Peyer's patch (tissue), 4 donors: ENCODE data around the gene CENPO. TPM values are rescaled to one million over a fixed set of nuclear protein-coding genes. Genes with fewer than 3 reads are reported as not detected.

Source experiments
- DNase-seq, 3 donors: peaks; one replicate each; pipeline ENCODE4 v3.0.0-alpha.2; 2017 to 2019
- H3K27ac ChIP-seq, 4 donors: fragments of 200-600 bp; sonication (generic); one replicate each; pipeline ENCODE4 v1.5.1; 2016 to 2019
- H3K27me3 ChIP-seq, 2 donors: fragments of 200-600 bp; sonication (generic); one replicate each; pipeline ENCODE4 v1.5.1; 2019
- H3K36me3 ChIP-seq, 3 donors: fragments of 200-600 bp; sonication (generic); one replicate each; pipeline ENCODE4 v1.5.1; 2016 to 2019
- H3K4me1 ChIP-seq, 4 donors: fragments of 200-600 bp; sonication (generic); one replicate each; pipeline ENCODE4 v1.5.1; 2016 to 2019
- H3K4me3 ChIP-seq, 4 donors: fragments of 200-600 bp; sonication (generic); 1 replicate in 3 of 4; 2 replicates in 1 of 4; pipeline ENCODE4 v1.5.1; 2016 to 2019; ENCODE audit warnings: mild to moderate bottlenecking in 1 of 4
- H3K9me3 ChIP-seq, 4 donors: fragments of 200-600 bp; sonication (generic); one replicate each; pipeline ENCODE4 v1.5.1; 2016 to 2019; ENCODE audit warnings: mild to moderate bottlenecking in 1 of 4
- CTCF ChIP-seq, 6 experiments: fragments of 450-650 bp in 4 of 6; fragments of 200-600 bp in 2 of 6; sonication (generic) in 1 of 6; IDR thresholded peaks; one replicate each; pipeline ENCODE4 v1.5.1; 2017 to 2019; ENCODE audit warnings: antibody characterized with exemption in 6 of 6, mild to moderate bottlenecking in 3 of 6, moderate library complexity in 1 of 6
- POLR2A ChIP-seq, 2 donors: fragments of 450-650 bp; IDR thresholded peaks; one replicate each; pipeline ENCODE4 v1.5.1; 2017; ENCODE audit warnings: antibody characterized with exemption in 2 of 2, mild to moderate bottlenecking in 2 of 2, moderate library complexity in 2 of 2
- total RNA-seq, 4 donors: library from RNA; depleted of rRNA; stranded (reverse); fragments of >200 nt; gene quantifications; one replicate each; pipeline ENCODE4 v1.1.0, GENCODE V29; 2016

Gene CENPO
- total RNA-seq, 4 donors from 2014 or later: 8.5 to 10.7 (median 10.0) TPM

DNA sequence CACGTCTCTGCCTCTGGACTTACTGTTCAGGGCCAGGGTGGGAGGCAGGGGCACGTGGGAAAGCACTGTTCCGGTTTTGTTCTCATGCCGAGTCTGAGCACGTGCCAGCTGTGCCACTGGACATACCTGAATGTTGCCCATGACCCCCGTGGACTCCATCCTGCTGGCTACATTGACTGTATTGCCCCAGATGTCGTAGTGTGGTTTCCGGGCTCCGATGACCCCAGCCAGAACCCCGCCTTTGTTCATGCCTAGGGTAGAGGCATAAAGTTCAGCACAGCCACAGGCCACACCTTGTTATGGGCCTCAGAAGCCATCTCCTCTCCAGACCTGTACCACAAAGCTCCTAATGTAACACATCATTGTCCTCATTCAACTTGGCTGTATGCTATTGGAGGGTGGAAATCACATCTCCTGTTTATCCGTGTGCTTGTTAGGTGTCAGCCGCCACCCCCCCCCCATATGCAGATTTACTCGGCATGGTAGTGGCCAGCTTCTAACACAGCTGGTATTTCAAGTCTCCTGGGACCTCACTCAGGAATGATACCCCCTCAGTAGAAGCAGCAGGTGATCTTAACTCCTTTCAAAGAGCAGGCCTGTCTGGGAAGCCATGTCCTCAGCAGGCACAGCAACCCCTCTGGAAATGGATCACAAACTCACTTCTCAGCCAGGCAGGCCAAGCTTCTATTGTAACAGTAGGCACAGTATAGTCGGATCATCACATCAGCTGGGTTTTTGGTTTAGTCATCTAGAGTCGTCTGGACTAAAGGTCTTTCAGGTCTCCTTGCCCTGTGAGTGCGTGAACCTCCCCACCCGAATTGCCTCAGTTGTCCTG, 27.6 kb downstream of the CENPO start:
- Histone ChIP-seq H3K4me3 (no peak overlapping the region), H3K36me3 (peaks cover 0 to 44% (median 0%) of the 10 kb centered on the region in 3 donors), H3K27me3 (no peaks in the 10 kb centered on the region), H3K27ac (no peak overlapping the region), H3K4me1 (no peaks in the 10 kb centered on the region), H3K9me3 (no peaks in the 10 kb centered on the region)
- DNase-seq: peak in 1 of 3 donors; percentile 42
- no peak for TF ChIP-seq CTCF (IDR thresholded peaks at IDR 0.05)
- TF ChIP-seq POLR2A (IDR thresholded peaks at IDR 0.05): no peak

DNA sequence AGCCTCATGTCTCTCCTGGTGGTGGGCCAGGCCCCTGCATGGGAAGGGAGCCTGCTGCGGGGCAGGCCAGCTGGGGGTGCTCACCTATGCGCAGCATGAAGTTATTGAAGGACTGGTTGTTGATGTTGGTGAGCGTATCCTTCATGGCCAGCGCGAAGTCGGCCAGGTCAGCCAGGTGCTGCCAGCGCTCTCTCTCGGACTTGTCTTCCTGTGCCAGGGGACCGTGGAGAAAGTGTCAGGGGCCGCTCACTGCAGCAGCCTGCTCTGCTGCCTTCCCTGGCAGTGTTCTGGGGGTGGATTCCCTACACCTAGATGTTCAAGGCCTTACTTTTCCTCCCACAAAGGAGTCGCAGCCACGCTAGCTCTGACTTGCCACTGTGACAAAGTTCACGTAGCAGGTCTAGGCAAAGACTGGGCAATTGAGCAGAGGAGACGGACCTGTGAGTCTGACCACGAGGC, 28.2 kb downstream of the CENPO start:
- TF ChIP-seq POLR2A (IDR thresholded peaks at IDR 0.05): no peak
- TF ChIP-seq CTCF (IDR thresholded peaks at IDR 0.05): no peak
- Histone ChIP-seq H3K9me3 (no peaks in the 10 kb centered on the region), H3K4me1 (no peaks in the 10 kb centered on the region), H3K4me3 (no peak overlapping the region), H3K36me3 (peaks cover 0 to 38% (median 0%) of the 10 kb centered on the region in 3 donors), H3K27me3 (no peaks in the 10 kb centered on the region), H3K27ac (no peak overlapping the region)
- peak in 1 of 3 donors; percentile 29 for DNase-seq

DNA sequence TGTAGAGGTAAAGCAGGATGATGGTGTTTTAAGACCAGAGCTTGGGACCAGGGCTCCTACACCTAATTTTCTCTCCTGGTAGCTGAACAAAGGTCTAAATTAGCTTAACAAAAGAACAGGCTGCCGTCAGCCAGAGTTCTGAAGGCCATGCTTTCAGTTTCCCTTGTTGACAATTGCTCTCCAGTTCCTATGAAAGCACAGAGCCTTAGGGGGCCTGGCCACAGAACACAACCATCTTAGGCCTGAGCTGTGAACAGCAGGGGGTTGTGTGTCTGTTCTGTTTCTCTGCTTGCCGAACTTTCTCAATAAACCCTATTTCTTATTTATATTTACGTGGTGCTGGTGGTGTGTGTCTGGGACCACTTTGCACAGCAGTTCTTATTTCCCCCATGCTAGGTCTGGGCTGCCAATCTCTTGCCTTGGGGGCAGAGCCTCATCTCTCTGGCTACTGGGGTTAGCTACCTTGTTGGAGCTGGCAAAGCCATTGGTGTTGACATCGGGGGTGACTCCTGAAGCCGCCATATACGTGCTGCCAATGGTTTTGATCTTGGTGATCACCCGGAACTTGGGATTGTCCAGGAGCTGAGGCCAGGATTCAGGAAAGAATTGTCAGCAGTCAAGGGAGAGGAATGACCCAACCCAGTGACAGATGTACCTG, 29.0 kb downstream of the CENPO start:
- no peak overlapping the region for H3K4me3 ChIP-seq
- peaks cover 0 to 2% (median 0%) of the 10 kb centered on the region in 4 donors for H3K4me1 ChIP-seq
- DNase-seq: no peak
- H3K27ac ChIP-seq: no peak overlapping the region
- no peak for TF ChIP-seq POLR2A (IDR thresholded peaks at IDR 0.05)
- no peak for TF ChIP-seq CTCF (IDR thresholded peaks at IDR 0.05)
- H3K9me3 ChIP-seq: no peaks in the 10 kb centered on the region
- no peaks in the 10 kb centered on the region for H3K27me3 ChIP-seq
- peaks cover 0 to 36% (median 0%) of the 10 kb centered on the region in 3 donors for H3K36me3 ChIP-seq

- peak in 1 of 3 donors; percentile 41 for DNase-seq
- H3K9me3 ChIP-seq: no peaks in the 10 kb centered on the region
- TF ChIP-seq CTCF (IDR thresholded peaks at IDR 0.05) (no peak), POLR2A (IDR thresholded peaks at IDR 0.05) (no peak)
- peaks cover 0 to 8% (median 0%) of the 10 kb centered on the region in 4 donors for H3K4me1 ChIP-seq
- peaks cover 0 to 31% (median 0%) of the 10 kb centered on the region in 3 donors for H3K36me3 ChIP-seq
- no peak overlapping the region for H3K4me3 ChIP-seq
- H3K27ac ChIP-seq: no peak overlapping the region
- H3K27me3 ChIP-seq: no peaks in the 10 kb centered on the region
These were observed 30.9 kb downstream of the CENPO start for GRCh38 chr2:24824071-24824588.

- TF ChIP-seq CTCF (IDR thresholded peaks at IDR 0.05): peak in 5 of 6 experiments; percentile 20 to 47 (median 41)
- TF ChIP-seq POLR2A (IDR thresholded peaks at IDR 0.05): no peak
- H3K4me3 ChIP-seq: no peak overlapping the region
- H3K27ac ChIP-seq: no peak overlapping the region
- H3K4me1 ChIP-seq: peaks cover 0 to 8% (median 0%) of the 10 kb centered on the region in 4 donors
- H3K27me3 ChIP-seq: no peaks in the 10 kb centered on the region
- H3K36me3 ChIP-seq: peaks cover 0 to 20% (median 0%) of the 10 kb centered on the region in 3 donors
- H3K9me3 ChIP-seq: no peaks in the 10 kb centered on the region
- DNase-seq: peak in 2 of 3 donors; percentile 40 to 63
These were observed 32.0 kb downstream of the CENPO start for GRCh38 chr2:24824966-24825882.
